Sigmoid colon (tissue), 7 donors: ENCODE results near the gene NPS. TPM values are rescaled to one million over a fixed set of nuclear protein-coding genes. Genes with fewer than 3 reads are reported as not detected.

Experiments used
- DNase-seq: peaks from one replicate; pipeline ENCODE4 v3.0.0-alpha.2; 2019
- H3K27ac ChIP-seq, 4 donors: fragments of 200-600 bp; sonication (generic); one replicate each; pipeline ENCODE4 v1.5.1; 2016 to 2019; ENCODE audit warnings: mild to moderate bottlenecking in 1 of 4
- H3K27me3 ChIP-seq, 3 donors: fragments of 200-600 bp; sonication (generic); one replicate each; pipeline ENCODE4 v1.5.1; 2019; ENCODE audit warnings: mild to moderate bottlenecking in 1 of 3
- H3K36me3 ChIP-seq, 4 donors: fragments of 200-600 bp; sonication (generic); one replicate each; pipeline ENCODE4 v1.5.1; 2016 to 2019
- H3K4me1 ChIP-seq, 4 donors: fragments of 200-600 bp; sonication (generic); one replicate each; pipeline ENCODE4 v1.5.1; 2017 to 2019
- H3K4me3 ChIP-seq, 4 donors: fragments of 200-600 bp; sonication (generic); one replicate each; pipeline ENCODE4 v1.5.1; 2017 to 2019; ENCODE audit warnings: mild to moderate bottlenecking in 2 of 4, moderate library complexity in 1 of 4
- H3K9me3 ChIP-seq, 4 donors: fragments of 200-600 bp in 3 of 4; sonication (generic) in 3 of 4; one replicate each; pipeline versions ENCODE4 v1.5.1 to v1.6.1; 2013 to 2019
- CTCF ChIP-seq, 4 experiments: fragments of 450-650 bp in 3 of 4; fragments of 200-600 bp in 1 of 4; IDR thresholded peaks; one replicate each; pipeline ENCODE4 v1.5.1; 2016 to 2019; ENCODE audit warnings: antibody characterized with exemption in 4 of 4, mild to moderate bottlenecking in 3 of 4, moderate library complexity in 2 of 4
- EP300 ChIP-seq, 4 donors: sonication (generic); formaldehyde crosslinking; IDR thresholded peaks; one replicate each; pipeline ENCODE4 v1.6.1; 2017; ENCODE audit warnings: antibody characterized with exemption in 4 of 4
- POLR2A ChIP-seq, 2 donors: fragments of 450-650 bp; IDR thresholded peaks; one replicate each; pipeline ENCODE4 v1.6.1; 2016; ENCODE audit warnings: antibody characterized with exemption in 2 of 2, mild to moderate bottlenecking in 2 of 2, moderate library complexity in 2 of 2
- POLR2AphosphoS5 ChIP-seq, 4 donors: sonication (generic); formaldehyde crosslinking; IDR thresholded peaks; one replicate each; pipeline ENCODE4 v1.6.1; 2017; ENCODE audit warnings: antibody characterized with exemption in 4 of 4
- WGBS, 2 donors: extraction: QIAGEN DNeasy Blood & Tissue Kit; methylation state at CpG; one replicate each; pipeline ENCODE4 v1.1.7; 2013; 5-methylcytosine and 5-hydroxymethylcytosine counted together
- intact Hi-C: fragments of 100-400 bp; cut with DNase I; formaldehyde crosslinking; loops from one replicate; pipeline ENCODE4 v1.15.1; 2023
- polyA plus RNA-seq, 3 donors: library from polyadenylated mRNA; stranded (reverse); fragments of 200-250 nt; gene quantifications; one replicate each; pipeline ENCODE4 v1.2.3, GENCODE V29; 2013
- total RNA-seq, 4 donors: library from RNA; depleted of rRNA; stranded (reverse); fragments of >200 nt; gene quantifications; one replicate each; pipeline ENCODE4 v1.1.0, GENCODE V29; 2016
- donor health status: healthy with polysubstance abuse.
- donor health status: Bipolar disorder and iron deficiency.
- donor health status: healthy.

NPS gene
- total and polyA plus RNA-seq, 7 donors, result not detected

- Histone ChIP-seq H3K4me1 (no peaks in the 10 kb centered on the region), H3K27me3 (peaks cover 0 to 3% (median 0%) of the 10 kb centered on the region in 3 donors), H3K9me3 (no peaks in the 10 kb centered on the region), H3K27ac (no peak overlapping the region), H3K36me3 (no peaks in the 10 kb centered on the region), H3K4me3 (no peak overlapping the region)
- TF ChIP-seq EP300 (IDR thresholded peaks at IDR 0.05) (no peak), POLR2AphosphoS5 (IDR thresholded peaks at IDR 0.05) (no peak), CTCF (IDR thresholded peaks at IDR 0.05) (no peak), POLR2A (IDR thresholded peaks at IDR 0.05) (no peak)
- intact Hi-C loops, result no loop called here
- DNase-seq, result no peak
- 76 to 85% methylated on average over 4 of the region's 4 CpGs for WGBS, 2 donors
Observed at GRCh38 chr10:127552446-127552845, 3.3 kb downstream of the NPS start.

GRCh38 chr10:127553417-127553816 lies 4.3 kb downstream of the NPS start:
- TF ChIP-seq POLR2A (IDR thresholded peaks at IDR 0.05), result no peak
- no peak for TF ChIP-seq CTCF (IDR thresholded peaks at IDR 0.05)
- no peak for TF ChIP-seq POLR2AphosphoS5 (IDR thresholded peaks at IDR 0.05)
- TF ChIP-seq EP300 (IDR thresholded peaks at IDR 0.05), result no peak
- Histone ChIP-seq H3K4me1 (no peaks in the 10 kb centered on the region), H3K36me3 (no peaks in the 10 kb centered on the region), H3K27me3 (peaks cover 0 to 3% (median 0%) of the 10 kb centered on the region in 3 donors), H3K27ac (no peak overlapping the region), H3K4me3 (no peak overlapping the region), H3K9me3 (no peaks in the 10 kb centered on the region)
- intact Hi-C loops, result no loop called here
- WGBS, 2 donors, result 86 to 90% methylated on average over 7 of the region's 7 CpGs
- DNase-seq, result no peak

DNA sequence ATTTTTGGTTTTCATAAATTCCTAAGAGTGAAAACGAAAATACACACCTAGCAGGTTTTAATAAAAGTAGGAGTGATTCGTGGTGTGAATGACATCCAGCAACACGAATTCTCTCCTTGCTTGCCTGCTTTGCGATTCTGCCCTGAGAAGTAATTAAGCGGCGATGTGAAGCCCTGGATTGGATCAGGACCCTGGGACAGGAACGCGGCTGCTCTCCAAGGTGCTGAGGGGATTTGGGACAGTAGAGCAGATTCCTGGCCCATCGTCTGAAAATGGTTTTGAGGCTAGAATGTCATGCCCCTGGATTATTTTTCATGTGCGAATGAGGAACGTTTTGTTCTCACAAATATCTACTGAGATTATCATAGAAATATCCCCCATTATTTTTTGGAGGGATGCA lies 7.8 kb downstream of the NPS start:
- Histone ChIP-seq H3K9me3 (no peaks in the 10 kb centered on the region), H3K36me3 (no peaks in the 10 kb centered on the region), H3K27ac (no peak overlapping the region), H3K4me3 (no peak overlapping the region), H3K4me1 (no peaks in the 10 kb centered on the region), H3K27me3 (peaks cover 0 to 3% (median 0%) of the 10 kb centered on the region in 3 donors)
- TF ChIP-seq CTCF (IDR thresholded peaks at IDR 0.05) (no peak), POLR2AphosphoS5 (IDR thresholded peaks at IDR 0.05) (no peak), EP300 (IDR thresholded peaks at IDR 0.05) (no peak), POLR2A (IDR thresholded peaks at IDR 0.05) (no peak)
- DNase-seq, result no peak
- 8 to 18% methylated on average over 11 of the region's 11 CpGs for WGBS, 2 donors
- intact Hi-C loops, result no loop called here

DNA sequence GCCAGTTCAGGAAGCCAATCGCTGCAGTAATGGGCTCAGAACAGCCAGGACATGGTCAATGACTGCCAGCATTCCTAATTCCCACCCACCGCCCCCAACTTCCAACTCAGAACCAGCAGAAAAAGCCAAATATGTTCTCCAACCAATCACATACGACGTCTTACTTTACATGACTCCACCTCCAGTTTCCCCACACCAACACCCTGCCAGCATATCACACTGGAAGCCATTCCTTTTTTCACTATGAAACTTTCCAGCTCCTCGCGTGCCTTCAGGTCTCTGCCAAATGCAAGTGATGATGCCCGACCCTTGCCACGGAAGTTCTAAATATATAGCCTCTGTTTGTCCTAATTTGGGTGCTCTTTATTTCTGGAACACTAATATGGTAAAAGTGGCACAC lies 12.5 kb downstream of the NPS start:
- TF ChIP-seq CTCF (IDR thresholded peaks at IDR 0.05) (no peak), POLR2AphosphoS5 (IDR thresholded peaks at IDR 0.05) (no peak), POLR2A (IDR thresholded peaks at IDR 0.05) (no peak), EP300 (IDR thresholded peaks at IDR 0.05) (no peak)
- Histone ChIP-seq H3K4me1 (no peaks in the 10 kb centered on the region), H3K27me3 (peaks cover 0 to 3% (median 0%) of the 10 kb centered on the region in 3 donors), H3K4me3 (no peak overlapping the region), H3K36me3 (no peaks in the 10 kb centered on the region), H3K9me3 (no peaks in the 10 kb centered on the region), H3K27ac (no peak overlapping the region)
- WGBS, 2 donors, result 72 to 79% methylated on average over 8 of the region's 8 CpGs
- intact Hi-C loops, result no loop called here
- DNase-seq, result no peak
